NAMALWA (cell line): ENCODE measurements around the gene ASTN2.

Experiments
- DNase-seq: peaks from one replicate; pipeline ENCODE4 v3.0.0-alpha.2; 2015; ENCODE audit warnings: low spot score

Gene ASTN2

GRCh38 chr9:116558818-116559540 lies 855.9 kb downstream of the ASTN2 start:
- no peak for DNase-seq

GRCh38 chr9:116558035-116558434 lies 856.8 kb downstream of the ASTN2 start:
- no peak for DNase-seq

GRCh38 chr9:116555556-116556155 lies 859.2 kb downstream of the ASTN2 start:
- DNase-seq: no peak

GRCh38 chr9:116555119-116555518 lies 859.7 kb downstream of the ASTN2 start:
- DNase-seq: no peak

GRCh38 chr9:116550696-116551436 lies 864.0 kb downstream of the ASTN2 start:
- DNase-seq: no peak

- DNase-seq: no peak
Observed at GRCh38 chr9:116549786-116550660, 864.8 kb downstream of the ASTN2 start.

GRCh38 chr9:116549061-116549664 lies 865.7 kb downstream of the ASTN2 start:
- no peak for DNase-seq

GRCh38 chr9:116547729-116548426 lies 867.0 kb downstream of the ASTN2 start:
- DNase-seq: no peak

GRCh38 chr9:116546711-116547581 lies 867.9 kb downstream of the ASTN2 start:
- no peak for DNase-seq

GRCh38 chr9:116544896-116545295 lies 870.0 kb downstream of the ASTN2 start:
- DNase-seq: no peak

- no peak for DNase-seq
Observed at GRCh38 chr9:116543731-116544400, 871.0 kb downstream of the ASTN2 start.

- no peak for DNase-seq
Observed at GRCh38 chr9:116541402-116541801, 873.5 kb downstream of the ASTN2 start.

- no peak for DNase-seq
Observed at GRCh38 chr9:116539549-116539948, 875.3 kb downstream of the ASTN2 start.

GRCh38 chr9:116525611-116526010 lies 889.2 kb downstream of the ASTN2 start:
- DNase-seq: no peak

- DNase-seq: no peak
Observed at GRCh38 chr9:116524778-116525470, 889.9 kb downstream of the ASTN2 start.

GRCh38 chr9:116520218-116520617 lies 894.6 kb downstream of the ASTN2 start:
- DNase-seq: no peak

GRCh38 chr9:116516456-116516855 lies 898.4 kb downstream of the ASTN2 start:
- DNase-seq: no peak

- DNase-seq: no peak
Observed at GRCh38 chr9:116515541-116515940, 899.3 kb downstream of the ASTN2 start.

GRCh38 chr9:116506685-116507084 lies 908.2 kb downstream of the ASTN2 start:
- DNase-seq: no peak
